Parathyroid adenoma (tissue), 2 donors: ENCODE data around the gene AJM1.

Source experiments
- H2AFZ ChIP-seq: fragments of 300-600 bp; sonication (generic); one replicate; pipeline ENCODE4 v1.7.0; 2017; ENCODE audit warnings: antibody characterized with exemption, mild to moderate bottlenecking
- H3K27ac ChIP-seq: fragments of 300-600 bp; sonication (generic); one replicate; pipeline ENCODE4 v1.7.0; 2017
- H3K27me3 ChIP-seq: fragments of 300-600 bp; sonication (generic); one replicate; pipeline ENCODE4 v1.7.0; 2017; ENCODE audit warnings: low read length; ENCODE audit not compliant: control insufficient read depth, insufficient read depth
- H3K36me3 ChIP-seq: fragments of 300-600 bp; sonication (generic); one replicate; pipeline ENCODE4 v1.7.0; 2017; ENCODE audit warnings: low read length; ENCODE audit not compliant: control insufficient read depth, insufficient read depth
- H3K4me1 ChIP-seq: fragments of 300-600 bp; sonication (generic); one replicate; pipeline ENCODE4 v1.7.0; 2017; ENCODE audit warnings: control low read depth
- H3K4me2 ChIP-seq: fragments of 300-600 bp; sonication (generic); one replicate; pipeline ENCODE4 v1.7.0; 2017; ENCODE audit warnings: low read length
- H3K4me3 ChIP-seq: fragments of 300-600 bp; sonication (generic); one replicate; pipeline ENCODE4 v1.7.0; 2017; ENCODE audit warnings: low read depth, low read length
- H3K79me2 ChIP-seq: fragments of 300-600 bp; sonication (generic); one replicate; pipeline ENCODE4 v1.7.0; 2017; ENCODE audit warnings: control low read depth
- H3K9ac ChIP-seq: fragments of 300-600 bp; sonication (generic); one replicate; pipeline ENCODE4 v1.7.0; 2017; ENCODE audit warnings: mild to moderate bottlenecking
- H3K9me3 ChIP-seq: fragments of 300-600 bp; sonication (generic); one replicate; pipeline ENCODE4 v1.7.0; 2017; ENCODE audit warnings: low read length; ENCODE audit not compliant: control insufficient read depth
- TF ChIP-seq, protein P1 (sequence below): fragments of 300-600 bp; sonication (generic); IDR thresholded peaks from one replicate; pipeline ENCODE4 v1.7.0; 2017; ENCODE audit warnings: antibody characterized with exemption, mild to moderate bottlenecking
- donor health status: primary hyperparathyroidism.

The AJM1 gene

DNA sequence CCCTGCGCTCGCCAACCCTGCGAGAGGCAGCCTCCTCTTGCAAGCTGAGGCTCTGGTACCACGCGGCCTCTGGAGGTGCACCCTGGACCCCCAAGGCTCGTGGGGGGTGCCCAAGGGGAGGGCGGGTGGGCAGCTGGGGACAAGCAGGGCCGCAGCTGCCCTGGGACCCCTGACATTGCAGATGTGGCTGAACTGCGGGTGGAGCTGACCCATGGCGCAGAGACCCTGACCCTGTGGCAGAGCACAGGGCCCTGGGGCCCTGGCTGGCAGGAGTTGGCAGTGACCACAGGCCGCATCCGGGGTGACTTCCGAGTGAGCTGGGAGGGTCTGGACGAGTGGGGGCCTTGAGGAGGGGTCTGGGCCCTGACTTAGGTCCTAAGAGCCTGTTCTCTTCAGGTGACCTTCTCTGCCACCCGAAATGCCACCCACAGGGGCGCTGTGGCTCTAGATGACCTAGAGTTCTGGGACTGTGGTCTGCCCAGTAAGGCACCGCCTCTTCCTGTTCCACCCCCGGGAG lies 11.4 kb downstream of the AJM1 start:
- H3K79me2 ChIP-seq: no peaks in the 10 kb centered on the region
- no peaks in the 10 kb centered on the region for H3K36me3 ChIP-seq
- H3K9ac ChIP-seq: no peak overlapping the region
- H3K4me2 ChIP-seq: no peak overlapping the region
- peaks cover 3% of the 10 kb centered on the region for H3K4me1 ChIP-seq
- H3K27me3 ChIP-seq: no peaks in the 10 kb centered on the region
- H3K9me3 ChIP-seq: no peaks in the 10 kb centered on the region
- no peak overlapping the region for H3K4me3 ChIP-seq
- no peak overlapping the region for H2AFZ ChIP-seq
- TF ChIP-seq, protein P1, sequence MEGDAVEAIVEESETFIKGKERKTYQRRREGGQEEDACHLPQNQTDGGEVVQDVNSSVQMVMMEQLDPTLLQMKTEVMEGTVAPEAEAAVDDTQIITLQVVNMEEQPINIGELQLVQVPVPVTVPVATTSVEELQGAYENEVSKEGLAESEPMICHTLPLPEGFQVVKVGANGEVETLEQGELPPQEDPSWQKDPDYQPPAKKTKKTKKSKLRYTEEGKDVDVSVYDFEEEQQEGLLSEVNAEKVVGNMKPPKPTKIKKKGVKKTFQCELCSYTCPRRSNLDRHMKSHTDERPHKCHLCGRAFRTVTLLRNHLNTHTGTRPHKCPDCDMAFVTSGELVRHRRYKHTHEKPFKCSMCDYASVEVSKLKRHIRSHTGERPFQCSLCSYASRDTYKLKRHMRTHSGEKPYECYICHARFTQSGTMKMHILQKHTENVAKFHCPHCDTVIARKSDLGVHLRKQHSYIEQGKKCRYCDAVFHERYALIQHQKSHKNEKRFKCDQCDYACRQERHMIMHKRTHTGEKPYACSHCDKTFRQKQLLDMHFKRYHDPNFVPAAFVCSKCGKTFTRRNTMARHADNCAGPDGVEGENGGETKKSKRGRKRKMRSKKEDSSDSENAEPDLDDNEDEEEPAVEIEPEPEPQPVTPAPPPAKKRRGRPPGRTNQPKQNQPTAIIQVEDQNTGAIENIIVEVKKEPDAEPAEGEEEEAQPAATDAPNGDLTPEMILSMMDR: no peak
- no peak overlapping the region for H3K27ac ChIP-seq

DNA sequence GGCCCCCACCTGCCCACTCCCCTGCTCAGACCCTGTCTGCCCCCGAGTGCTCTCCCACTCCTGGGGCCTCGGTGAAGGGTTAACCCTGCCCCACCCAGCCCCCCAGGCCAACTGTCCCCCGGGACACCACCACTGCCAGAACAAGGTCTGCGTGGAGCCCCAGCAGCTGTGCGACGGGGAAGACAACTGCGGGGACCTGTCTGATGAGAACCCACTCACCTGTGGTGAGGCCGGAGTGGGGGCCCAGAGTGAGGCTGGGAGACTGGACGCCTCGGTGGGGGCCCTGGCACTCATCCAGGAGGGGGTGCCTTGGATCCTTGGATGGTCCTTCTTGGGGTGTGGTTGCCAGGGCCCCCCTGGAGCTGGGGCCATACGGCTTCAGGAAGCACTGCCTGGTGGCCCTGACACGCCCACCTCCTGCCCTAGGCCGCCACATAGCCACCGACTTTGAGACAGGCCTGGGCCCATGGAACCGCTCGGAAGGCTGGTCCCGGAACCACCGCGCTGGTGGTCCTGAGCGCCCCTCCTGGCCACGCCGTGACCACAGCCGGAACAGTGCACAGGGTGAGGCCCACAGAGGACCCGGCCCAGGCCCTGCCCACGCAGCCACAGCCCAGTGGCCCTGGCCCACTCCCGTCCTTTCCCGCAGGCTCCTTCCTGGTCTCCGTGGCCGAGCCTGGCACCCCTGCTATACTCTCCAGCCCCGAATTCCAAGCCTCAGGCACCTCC lies 12.0 kb downstream of the AJM1 start:
- Histone ChIP-seq H3K4me3 (no peak overlapping the region), H2AFZ (no peak overlapping the region), H3K4me2 (no peak overlapping the region), H3K4me1 (peaks cover 3% of the 10 kb centered on the region), H3K9me3 (no peaks in the 10 kb centered on the region), H3K27ac (no peak overlapping the region), H3K36me3 (no peaks in the 10 kb centered on the region), H3K9ac (no peak overlapping the region), H3K27me3 (no peaks in the 10 kb centered on the region), H3K79me2 (no peaks in the 10 kb centered on the region)
- TF ChIP-seq, protein P1: no peak

DNA sequence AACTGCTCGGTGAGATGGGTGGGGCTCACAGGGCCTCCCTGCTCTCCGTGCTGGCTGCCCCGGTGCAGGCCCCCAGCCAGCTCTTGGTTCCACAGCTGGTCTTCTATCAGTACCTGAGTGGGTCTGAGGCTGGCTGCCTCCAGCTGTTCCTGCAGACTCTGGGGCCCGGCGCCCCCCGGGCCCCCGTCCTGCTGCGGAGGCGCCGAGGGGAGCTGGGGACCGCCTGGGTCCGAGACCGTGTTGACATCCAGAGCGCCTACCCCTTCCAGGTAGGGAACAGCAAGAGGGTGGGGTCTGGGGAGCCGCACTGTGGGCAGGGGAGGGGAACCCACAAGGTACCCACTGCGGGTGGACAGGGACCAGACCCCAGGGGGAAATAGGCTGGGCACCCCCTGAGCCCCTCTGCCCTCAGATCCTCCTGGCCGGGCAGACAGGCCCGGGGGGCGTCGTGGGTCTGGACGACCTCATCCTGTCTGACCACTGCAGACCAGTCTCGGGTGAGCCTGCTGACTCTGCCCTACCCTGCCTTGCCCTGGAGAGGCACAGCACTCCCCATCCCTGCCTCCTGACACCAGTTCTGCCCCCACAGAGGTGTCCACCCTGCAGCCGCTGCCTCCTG lies 12.7 kb downstream of the AJM1 start:
- H3K4me2 ChIP-seq: no peak overlapping the region
- no peaks in the 10 kb centered on the region for H3K27me3 ChIP-seq
- no peaks in the 10 kb centered on the region for H3K79me2 ChIP-seq
- no peak overlapping the region for H3K27ac ChIP-seq
- H3K9me3 ChIP-seq: no peaks in the 10 kb centered on the region
- peaks cover 3% of the 10 kb centered on the region for H3K4me1 ChIP-seq
- TF ChIP-seq, protein P1: no peak
- no peak overlapping the region for H2AFZ ChIP-seq
- no peaks in the 10 kb centered on the region for H3K36me3 ChIP-seq
- H3K4me3 ChIP-seq: no peak overlapping the region
- H3K9ac ChIP-seq: no peak overlapping the region

DNA sequence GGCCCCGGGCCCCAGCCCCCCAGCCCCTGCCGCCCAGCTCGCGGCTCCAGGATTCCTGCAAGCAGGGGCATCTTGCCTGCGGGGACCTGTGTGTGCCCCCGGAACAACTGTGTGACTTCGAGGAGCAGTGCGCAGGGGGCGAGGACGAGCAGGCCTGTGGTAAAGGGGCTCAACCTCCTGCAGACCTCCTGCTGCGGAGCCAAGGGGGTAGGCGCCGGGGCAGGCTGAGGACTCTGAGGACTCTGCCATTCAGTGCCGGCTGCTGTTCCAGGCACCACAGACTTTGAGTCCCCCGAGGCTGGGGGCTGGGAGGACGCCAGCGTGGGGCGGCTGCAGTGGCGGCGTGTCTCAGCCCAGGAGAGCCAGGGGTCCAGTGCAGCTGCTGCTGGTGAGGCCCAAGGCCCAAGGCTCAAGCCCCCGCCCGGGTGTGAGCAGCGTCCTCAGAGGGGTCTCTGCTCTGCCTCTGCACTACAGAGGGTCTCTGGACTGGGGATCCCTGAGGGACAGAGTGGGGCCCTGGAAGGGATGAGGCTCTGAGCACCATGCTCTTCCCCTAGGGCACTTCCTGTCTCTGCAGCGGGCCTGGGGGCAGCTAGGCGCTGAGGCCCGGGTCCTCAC lies 13.3 kb downstream of the AJM1 start:
- Histone ChIP-seq H3K9ac (no peak overlapping the region), H3K27ac (no peak overlapping the region), H3K79me2 (no peaks in the 10 kb centered on the region), H3K36me3 (no peaks in the 10 kb centered on the region), H2AFZ (no peak overlapping the region), H3K27me3 (no peaks in the 10 kb centered on the region), H3K4me3 (no peak overlapping the region), H3K4me2 (no peak overlapping the region), H3K4me1 (no peaks in the 10 kb centered on the region), H3K9me3 (no peaks in the 10 kb centered on the region)
- TF ChIP-seq, protein P1: no peak
